Spleen (tissue), 11 donors: Measurements from ENCODE around the gene CAMK1D. TPM values are rescaled to one million over a fixed set of nuclear protein-coding genes. Genes with fewer than 3 reads are reported as not detected.
A peak's percentile ranks its signal among the peaks of the same experiment; 100 is the strongest.

Source experiments
- DNase-seq: peaks from one replicate; pipeline ENCODE4 v3.0.0-alpha.2; 2020
- H3K27ac ChIP-seq, 8 donors: fragments of 200-600 bp; sonication (generic) in 7 of 8; 1 replicate in 4 of 8; 2 replicates in 4 of 8; pipeline versions ENCODE4 v1.5.0 to v1.8.0; 2016 to 2021; ENCODE audit warnings: inconsistent platforms in 4 of 8, mild to moderate bottlenecking in 4 of 8, moderate library complexity in 1 of 8
- H3K27me3 ChIP-seq, 7 donors: fragments of 200-600 bp; sonication (generic) in 6 of 7; replicated peaks in 1 of 7; 1 replicate in 4 of 7; 2 replicates in 3 of 7; pipeline versions ENCODE4 v1.5.0 to v1.8.0; 2016 to 2021; ENCODE audit warnings: inconsistent platforms in 3 of 7, mild to moderate bottlenecking in 1 of 7
- H3K36me3 ChIP-seq, 6 donors: fragments of 200-600 bp; sonication (generic) in 5 of 6; 1 replicate in 4 of 6; 2 replicates in 2 of 6; pipeline versions ENCODE4 v1.5.0 to v1.8.0; 2016 to 2021; ENCODE audit warnings: inconsistent platforms in 2 of 6
- H3K4me1 ChIP-seq, 6 donors: fragments of 200-600 bp; sonication (generic) in 5 of 6; 1 replicate in 3 of 6; 2 replicates in 3 of 6; pipeline versions ENCODE4 v1.5.0 to v1.8.0; 2016 to 2021; ENCODE audit warnings: inconsistent platforms in 3 of 6
- H3K4me3 ChIP-seq, 8 donors: fragments of 200-600 bp; sonication (generic) in 7 of 8; 1 replicate in 4 of 8; 2 replicates in 4 of 8; pipeline versions ENCODE4 v1.5.0 to v1.8.0; 2016 to 2021; ENCODE audit warnings: inconsistent platforms in 4 of 8, mild to moderate bottlenecking in 4 of 8, moderate library complexity in 2 of 8
- H3K9me3 ChIP-seq, 8 donors: fragments of 200-600 bp; sonication (generic) in 7 of 8; 1 replicate in 4 of 8; 2 replicates in 4 of 8; pipeline versions ENCODE4 v1.5.0 to v1.8.0; 2016 to 2021; ENCODE audit warnings: inconsistent platforms in 4 of 8
- CTCF ChIP-seq, 11 experiments: fragments of 200-600 bp in 7 of 11; fragments of 450-650 bp in 4 of 11; sonication (generic) in 4 of 11; IDR thresholded peaks in 8 of 11; conservative IDR thresholded peaks in 3 of 11; 1 replicate in 7 of 11; 2 replicates in 4 of 11; pipeline versions ENCODE4 v1.4.0 to v1.8.0; 2016 to 2021; ENCODE audit warnings: antibody characterized with exemption in 11 of 11, inconsistent platforms in 4 of 11, mild to moderate bottlenecking in 1 of 11
- POLR2A ChIP-seq, 3 donors: fragments of 450-650 bp; IDR thresholded peaks; one replicate each; pipeline ENCODE4 v1.5.1; 2017; ENCODE audit warnings: antibody characterized with exemption in 3 of 3, mild to moderate bottlenecking in 1 of 3
- POLR2AphosphoS5 ChIP-seq, 3 donors: sonication (generic); formaldehyde crosslinking; IDR thresholded peaks; one replicate each; pipeline ENCODE4 v1.5.1; 2017; ENCODE audit warnings: antibody characterized with exemption in 3 of 3
- WGBS, 5 donors: extraction: QIAGEN DNeasy Blood & Tissue Kit in 3 of 5; methylation state at CpG; one replicate each; pipeline versions ENCODE4 v1.1.5 to v1.1.7; 2013 to 2018; 5-methylcytosine and 5-hydroxymethylcytosine counted together
- intact Hi-C: fragments of 100-400 bp; cut with DNase I; formaldehyde crosslinking; loops from one replicate; pipeline ENCODE4 v1.15.0; 2023; ENCODE audit warnings: low total_unique reads
- polyA plus RNA-seq, 3 donors: library from polyadenylated mRNA; stranded (reverse); fragments of 200-250 nt; gene quantifications; one replicate each; pipeline ENCODE4 v1.2.1, GENCODE V29; 2013
- total RNA-seq, 7 donors: library from RNA; depleted of rRNA in 3 of 7; stranded (reverse); fragments of >200 nt in 3 of 7; fragmentation: NEBNext Ultra II Directional in 4 of 7; extraction: Animal tissue kit (Norgen Biotek cat#: 25700) in 4 of 7; gene quantifications; one replicate each; pipeline versions ENCODE4 v1.1.0 to v1.2.1, GENCODE V29; 2016 to 2021
- donor health status: healthy with polysubstance abuse.
- donor health status: DM: no; HTN: no; CAD: no; lungs with moderate emphysema.
- donor health status: DM: no; HTN: no; CAD: no.
- donor health status: Bipolar disorder and iron deficiency.
- donor health status: healthy.
- donor health status: DM: no; HTN: no; CAD: no.
- donor health status: DM: yes; HTN: yes; CAD: no.

CAMK1D gene
- total and polyA plus RNA-seq, 10 donors, result 6.8 to 34.5 (median 20.0) TPM

DNA sequence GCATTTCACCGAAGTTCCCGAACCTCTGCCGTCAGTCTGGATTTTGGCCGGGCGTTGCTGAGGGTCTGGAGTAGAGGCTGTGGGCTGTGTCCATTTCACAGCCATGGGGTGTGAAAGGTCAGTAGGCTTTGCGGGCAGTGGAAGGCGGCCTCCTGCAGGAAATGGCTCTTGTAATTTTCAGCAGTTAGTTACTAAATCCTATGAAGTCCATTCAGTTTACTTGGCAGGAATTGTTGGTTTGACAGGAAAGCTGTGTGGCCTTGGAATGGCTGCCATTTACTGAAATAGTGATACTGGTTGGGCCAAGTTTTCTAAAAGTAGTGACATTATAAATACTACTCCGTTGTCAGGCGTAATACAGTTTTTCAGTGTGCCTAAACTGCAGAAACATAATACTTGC, 348.4 kb downstream of the CAMK1D start:
- intact Hi-C loops, result no loop called here
- 62 to 90% (median 72%) methylated on average over 9 of the region's 9 CpGs for WGBS, 5 donors
- H3K4me3 ChIP-seq, result no peak overlapping the region
- H3K4me1 ChIP-seq, result peaks cover 0 to 19% (median 0%) of the 10 kb centered on the region in 6 donors
- no peak for TF ChIP-seq POLR2A (IDR thresholded peaks at IDR 0.05)
- no peak for TF ChIP-seq CTCF (IDR thresholded peaks at IDR 0.05 in 8 of 11, conservative IDR thresholded peaks at IDR 0.05 in 3 of 11)
- peak in 2 of 3 donors; percentile 30 to 54 for TF ChIP-seq POLR2AphosphoS5 (IDR thresholded peaks at IDR 0.05)
- no peaks in the 10 kb centered on the region for H3K36me3 ChIP-seq
- H3K27me3 ChIP-seq, result no peaks in the 10 kb centered on the region
- DNase-seq, result no peak
- no peaks in the 10 kb centered on the region for H3K9me3 ChIP-seq
- H3K27ac ChIP-seq, result peak overlapping the region in 7 of 8 donors; percentile 42 to 63 (median 51)

GRCh38 chr10:12699258-12699700, 349.9 kb downstream of the CAMK1D start:
- TF ChIP-seq POLR2AphosphoS5 (IDR thresholded peaks at IDR 0.05) (no peak), CTCF (IDR thresholded peaks at IDR 0.05 in 8 of 11, conservative IDR thresholded peaks at IDR 0.05 in 3 of 11) (no peak), POLR2A (IDR thresholded peaks at IDR 0.05) (no peak)
- peaks cover 0 to 23% (median 2%) of the 10 kb centered on the region in 6 donors for H3K4me1 ChIP-seq
- intact Hi-C loops, result no loop called here
- H3K36me3 ChIP-seq, result no peaks in the 10 kb centered on the region
- H3K27me3 ChIP-seq, result no peaks in the 10 kb centered on the region
- no peak for DNase-seq
- H3K9me3 ChIP-seq, result no peaks in the 10 kb centered on the region
- no peak overlapping the region for H3K4me3 ChIP-seq
- 58 to 86% (median 71%) methylated on average over 7 of the region's 7 CpGs for WGBS, 5 donors
- peak overlapping the region in 6 of 8 donors; percentile 13 to 63 (median 54) for H3K27ac ChIP-seq

DNA sequence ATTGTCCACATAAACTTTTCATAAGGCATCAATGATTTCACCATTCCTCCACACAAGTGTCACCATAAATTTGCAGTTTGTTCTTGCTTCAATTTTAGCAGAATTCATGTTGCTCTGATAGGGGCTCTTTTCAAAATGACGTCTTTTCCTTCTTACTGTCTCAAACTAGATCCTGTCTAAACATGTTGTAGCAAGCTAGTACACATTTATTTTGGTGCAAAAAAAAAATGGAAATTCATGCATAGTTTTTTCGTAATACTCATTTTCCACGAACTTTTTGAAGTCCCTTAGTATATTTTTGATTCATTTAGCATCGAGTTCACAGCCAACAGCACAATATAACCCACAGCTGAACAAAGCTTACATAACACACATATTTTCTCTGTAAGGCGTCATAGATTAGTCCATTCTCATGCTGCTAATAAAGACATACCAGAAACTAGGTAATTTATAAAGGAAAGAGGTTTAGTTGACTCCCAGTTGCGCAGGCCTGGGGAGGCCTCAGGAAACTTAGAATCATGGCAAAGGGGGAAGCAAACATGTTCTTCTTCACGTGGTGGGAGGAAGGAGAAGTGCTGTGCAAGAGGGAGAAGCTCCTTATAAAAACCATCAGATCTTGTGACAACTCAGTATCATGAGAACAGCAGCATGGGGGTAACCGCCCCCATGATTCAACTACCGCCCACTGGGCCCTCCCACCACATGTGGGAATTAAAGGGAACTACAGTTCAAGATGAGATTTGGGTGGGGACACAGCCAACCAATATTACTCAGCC, 350.6 kb downstream of the CAMK1D start:
- H3K27me3 ChIP-seq, result no peaks in the 10 kb centered on the region
- intact Hi-C loops, result no loop called here
- H3K36me3 ChIP-seq, result no peaks in the 10 kb centered on the region
- 82 to 92% (median 87%) methylated on average over 9 of the region's 9 CpGs for WGBS, 5 donors
- TF ChIP-seq POLR2AphosphoS5 (IDR thresholded peaks at IDR 0.05) (no peak), CTCF (IDR thresholded peaks at IDR 0.05 in 8 of 11, conservative IDR thresholded peaks at IDR 0.05 in 3 of 11) (no peak), POLR2A (IDR thresholded peaks at IDR 0.05) (no peak)
- peaks cover 0 to 30% (median 2%) of the 10 kb centered on the region in 6 donors for H3K4me1 ChIP-seq
- H3K27ac ChIP-seq, result peak overlapping the region in 3 of 8 donors; percentile 54 to 63 (median 60)
- H3K9me3 ChIP-seq, result no peaks in the 10 kb centered on the region
- no peak overlapping the region for H3K4me3 ChIP-seq
- no peak for DNase-seq

DNA sequence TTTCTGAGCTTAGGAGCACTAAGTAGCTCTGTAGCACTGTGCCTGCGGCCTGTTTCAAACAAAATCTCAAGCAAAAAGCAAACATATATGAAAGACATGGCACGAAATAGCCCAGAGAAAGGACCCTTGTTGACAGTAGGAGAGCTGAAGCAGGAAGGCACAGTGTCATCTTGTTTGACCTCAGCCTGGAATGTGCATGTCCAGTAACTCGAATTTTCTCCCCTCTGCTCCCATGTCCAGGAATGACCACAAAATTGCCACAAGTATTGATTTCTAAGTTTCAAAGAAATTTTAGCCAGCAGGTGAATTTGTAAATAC, 351.2 kb downstream of the CAMK1D start:
- 88 to 91% (median 89%) methylated on average over 3 of the region's 3 CpGs for WGBS, 5 donors
- Histone ChIP-seq H3K36me3 (no peaks in the 10 kb centered on the region), H3K9me3 (no peaks in the 10 kb centered on the region), H3K4me1 (peaks cover 0 to 35% (median 2%) of the 10 kb centered on the region in 6 donors), H3K27ac (no peak overlapping the region), H3K4me3 (no peak overlapping the region), H3K27me3 (no peaks in the 10 kb centered on the region)
- intact Hi-C loops, result no loop called here
- no peak for TF ChIP-seq CTCF (IDR thresholded peaks at IDR 0.05 in 8 of 11, conservative IDR thresholded peaks at IDR 0.05 in 3 of 11)
- no peak for TF ChIP-seq POLR2AphosphoS5 (IDR thresholded peaks at IDR 0.05)
- no peak for TF ChIP-seq POLR2A (IDR thresholded peaks at IDR 0.05)
- no peak for DNase-seq
